Activated naive CD4-positive, alpha-beta T cell treated with anti-CD3 and anti-CD28 coated beads for 36 hours (primary cell): ENCODE data around the gene KDM4B. TPM values are rescaled to one million over a fixed set of nuclear protein-coding genes. Genes with fewer than 3 reads are reported as not detected.
"Not testable (repeated sequence)": the region's sequence is repeated elsewhere in the genome, so short reads cannot be mapped to it uniquely, and the experiment has no call there.

ENCODE experiments used
- CTCF ChIA-PET: fragments of 350-600 bp; sonication (Branson Sonifier 250); formaldehyde crosslinking; loops from one replicate; lab custom pipeline; 2021; ENCODE audit warnings: antibody characterized with exemption; lab: Charles Lee
- DNase-seq: peaks from one replicate; pipeline ENCODE4 v3.0.0-alpha.2; 2020
- H3K27ac Mint-ChIP-seq: one replicate; pipeline ENCODE4 v1.8.0; 2021; ENCODE audit warnings: mild to moderate bottlenecking, mixed read lengths
- H3K27me3 Mint-ChIP-seq: one replicate; pipeline ENCODE4 v1.8.0; 2021; ENCODE audit warnings: low read depth, mixed read lengths
- H3K36me3 Mint-ChIP-seq: one replicate; pipeline ENCODE4 v1.8.0; 2021; ENCODE audit warnings: low read depth, mixed read lengths
- H3K4me1 Mint-ChIP-seq: one replicate; pipeline ENCODE4 v1.8.0; 2021; ENCODE audit warnings: low read depth, mixed read lengths
- H3K4me3 Mint-ChIP-seq: one replicate; pipeline ENCODE4 v1.8.0; 2021; ENCODE audit warnings: mild to moderate bottlenecking, moderate library complexity, mixed read lengths
- H3K9me3 Mint-ChIP-seq: one replicate; pipeline ENCODE4 v1.8.0; 2021; ENCODE audit warnings: mixed read lengths
- intact Hi-C: fragments of 100-400 bp; cut with micrococcal nuclease; formaldehyde crosslinking; loops from one replicate; pipeline ENCODE4 v1.15.1; 2023
- total RNA-seq, 2 experiments: library from RNA; stranded (reverse); gene quantifications; one replicate each; pipeline ENCODE4 v1.2.3, GENCODE V29; 2021

The KDM4B gene
- total RNA-seq, 2 experiments from 2014 or later = 10.5 to 12.7 TPM

DNA sequence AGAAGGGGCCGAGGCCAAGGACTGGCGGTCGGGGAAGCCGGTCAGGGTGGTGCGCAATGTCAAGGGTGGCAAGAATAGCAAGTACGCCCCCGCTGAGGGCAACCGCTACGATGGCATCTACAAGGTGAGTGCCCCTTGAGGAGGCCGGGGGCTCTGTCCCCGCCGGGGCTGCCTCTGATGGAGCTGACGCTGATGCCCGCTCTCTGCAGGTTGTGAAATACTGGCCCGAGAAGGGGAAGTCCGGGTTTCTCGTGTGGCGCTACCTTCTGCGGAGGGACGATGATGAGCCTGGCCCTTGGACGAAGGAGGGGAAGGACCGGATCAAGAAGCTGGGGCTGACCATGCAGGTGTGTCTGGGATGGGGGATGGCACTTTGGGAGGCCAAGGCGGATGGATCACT is 18.3 kb upstream of the KDM4B start:
- DNase-seq, H3K4me3 Mint-ChIP-seq, H3K4me1 Mint-ChIP-seq, H3K27me3 Mint-ChIP-seq, intact Hi-C loops, H3K9me3 Mint-ChIP-seq: not testable (repeated sequence)
- peaks cover 71% of the 10 kb centered on the region for H3K36me3 Mint-ChIP-seq
- CTCF ChIA-PET = interaction anchor here (0.7 kb wide), 1 partner anchor 13 kb away, joined by 5 read pairs; no protein-coding TSS in a partner anchor
- H3K27ac Mint-ChIP-seq = peak overlapping the region; percentile 36

DNA sequence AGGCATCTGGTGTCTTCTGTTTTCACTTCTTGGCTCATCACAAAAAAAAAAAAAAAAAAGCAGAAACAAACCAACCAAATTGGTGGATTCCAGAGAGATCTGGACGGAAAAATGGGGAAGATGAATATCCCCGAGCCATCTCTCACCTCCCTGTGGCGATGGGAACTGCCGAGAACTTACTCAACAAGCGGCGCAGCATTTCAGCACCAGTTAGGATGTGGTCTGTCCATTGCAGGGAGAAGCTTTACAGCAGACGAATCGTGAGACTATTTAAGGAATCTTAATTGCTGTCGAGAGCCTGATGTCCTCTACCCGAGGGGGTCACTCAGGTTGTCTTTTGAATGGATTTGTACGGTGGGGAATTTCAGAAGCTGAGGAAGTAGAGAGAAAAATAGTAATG is 17.3 kb upstream of the KDM4B start:
- CTCF ChIA-PET = no interaction called here
- Mint-ChIP-seq H3K4me1 (no peaks in the 10 kb centered on the region), H3K36me3 (peaks cover 68% of the 10 kb centered on the region), H3K27ac (no peak overlapping the region), H3K9me3 (no peaks in the 10 kb centered on the region), H3K27me3 (no peaks in the 10 kb centered on the region), H3K4me3 (no peak overlapping the region)
- DNase-seq = no peak
- intact Hi-C loops = no loop called here

DNA sequence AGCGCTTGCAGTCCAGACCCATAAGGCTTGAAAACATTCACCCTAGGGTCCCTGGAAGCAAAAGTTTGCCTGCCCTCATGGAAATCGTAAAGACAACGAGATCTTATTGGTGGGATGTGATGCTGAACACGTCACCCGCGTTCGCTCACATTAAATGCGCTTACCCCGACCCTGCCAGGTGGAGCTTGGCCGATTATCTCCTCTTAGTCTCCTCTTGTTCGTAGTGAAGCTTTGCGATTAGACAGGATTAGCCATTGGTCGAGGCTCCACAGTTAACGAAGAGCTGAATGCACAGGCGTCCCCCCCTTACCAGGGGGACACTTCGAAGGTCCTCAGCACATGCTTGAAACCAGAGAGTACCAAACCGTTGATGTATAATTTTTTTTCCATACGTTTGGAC is 16.0 kb upstream of the KDM4B start:
- DNase-seq = no peak
- no peak overlapping the region for H3K27ac Mint-ChIP-seq
- CTCF ChIA-PET = no interaction called here
- peaks cover 66% of the 10 kb centered on the region for H3K36me3 Mint-ChIP-seq
- H3K9me3 Mint-ChIP-seq = no peaks in the 10 kb centered on the region
- no peaks in the 10 kb centered on the region for H3K4me1 Mint-ChIP-seq
- H3K4me3 Mint-ChIP-seq = no peak overlapping the region
- intact Hi-C loops = no loop called here
- no peaks in the 10 kb centered on the region for H3K27me3 Mint-ChIP-seq

DNA sequence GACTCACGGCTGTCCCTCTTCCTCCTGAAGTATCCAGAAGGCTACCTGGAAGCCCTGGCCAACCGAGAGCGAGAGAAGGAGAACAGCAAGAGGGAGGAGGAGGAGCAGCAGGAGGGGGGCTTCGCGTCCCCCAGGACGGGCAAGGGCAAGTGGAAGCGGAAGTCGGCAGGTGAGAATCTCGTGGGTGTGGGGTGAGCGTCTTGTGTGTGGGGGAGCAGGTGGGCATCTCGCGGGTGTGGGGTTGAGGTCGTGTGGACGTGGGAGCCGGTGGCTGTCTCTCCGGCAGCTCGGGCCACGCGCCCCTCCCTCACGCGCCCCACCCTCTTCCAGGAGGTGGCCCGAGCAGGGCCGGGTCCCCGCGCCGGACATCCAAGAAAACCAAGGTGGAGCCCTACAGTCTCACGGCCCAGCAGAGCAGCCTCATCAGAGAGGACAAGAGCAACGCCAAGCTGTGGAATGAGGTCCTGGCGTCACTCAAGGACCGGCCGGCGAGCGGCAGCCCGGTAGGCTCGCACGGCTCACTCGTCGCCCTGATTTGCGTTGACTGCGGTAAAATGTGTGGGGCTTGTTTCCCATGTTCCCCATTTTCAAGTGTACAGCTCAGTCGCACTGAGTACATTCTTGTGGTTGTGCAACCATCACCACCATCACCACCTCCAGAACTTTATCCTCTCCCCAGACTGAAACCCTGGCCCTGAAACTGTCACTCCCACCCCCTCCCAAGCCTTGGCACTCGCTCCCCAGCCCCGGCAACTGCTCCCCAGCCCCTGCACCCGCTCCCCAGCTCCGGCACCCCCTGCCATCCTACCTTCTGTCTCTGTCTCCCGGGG is 14.4 kb upstream of the KDM4B start:
- H3K4me1 Mint-ChIP-seq, H3K27me3 Mint-ChIP-seq, intact Hi-C loops, CTCF ChIA-PET, H3K9me3 Mint-ChIP-seq, H3K4me3 Mint-ChIP-seq, DNase-seq: not testable (repeated sequence)
- peak overlapping the region; percentile 50 for H3K27ac Mint-ChIP-seq
- peaks cover 63% of the 10 kb centered on the region for H3K36me3 Mint-ChIP-seq

DNA sequence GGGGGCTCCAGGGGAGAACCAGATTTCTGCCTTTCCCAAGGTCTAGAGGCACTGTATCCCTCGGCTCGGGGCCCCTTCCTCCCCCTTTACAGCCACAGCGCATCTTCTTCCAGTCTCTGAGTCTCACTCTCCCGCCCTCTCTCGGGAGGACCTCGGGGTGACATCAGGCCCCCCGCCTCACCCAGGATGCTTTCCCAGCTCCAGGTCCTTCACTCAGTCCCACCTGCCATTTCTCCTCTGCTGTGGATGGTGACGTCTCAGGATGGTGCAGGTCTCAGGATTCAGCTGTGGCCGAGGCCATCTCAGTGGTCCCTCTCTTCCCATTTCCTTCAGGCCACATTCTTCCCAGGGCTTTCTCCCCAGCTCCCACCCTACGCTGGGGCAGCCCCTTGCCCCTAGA is 13.6 kb upstream of the KDM4B start:
- H3K4me1 Mint-ChIP-seq = no peaks in the 10 kb centered on the region
- no peak overlapping the region for H3K4me3 Mint-ChIP-seq
- DNase-seq = no peak
- H3K9me3 Mint-ChIP-seq = no peaks in the 10 kb centered on the region
- intact Hi-C loops = no loop called here
- no peak overlapping the region for H3K27ac Mint-ChIP-seq
- CTCF ChIA-PET = no interaction called here
- peaks cover 69% of the 10 kb centered on the region for H3K36me3 Mint-ChIP-seq
- H3K27me3 Mint-ChIP-seq = no peaks in the 10 kb centered on the region

DNA sequence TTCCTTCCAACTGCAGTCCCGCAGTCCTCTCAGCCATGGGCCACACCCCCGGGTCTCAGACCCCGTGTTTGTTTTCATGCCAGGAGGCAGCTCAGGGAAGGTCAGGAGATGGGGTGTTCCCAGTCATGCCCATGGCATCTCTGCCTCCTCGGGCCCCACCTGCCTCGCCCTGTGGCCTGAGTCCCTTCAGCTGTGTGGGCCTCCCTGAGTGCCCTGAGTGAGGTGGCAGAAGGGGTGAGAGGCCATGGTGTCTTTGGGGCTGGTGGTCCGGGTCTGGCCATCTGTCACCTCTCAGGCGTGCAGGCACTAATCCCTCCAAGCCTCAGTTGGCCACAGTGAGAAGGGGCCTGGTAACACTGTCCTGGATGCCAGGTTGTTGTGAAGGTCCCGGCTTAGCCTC is 10.9 kb upstream of the KDM4B start:
- Mint-ChIP-seq H3K9me3 (no peaks in the 10 kb centered on the region), H3K27ac (no peak overlapping the region), H3K36me3 (peaks cover 60% of the 10 kb centered on the region), H3K4me1 (no peaks in the 10 kb centered on the region), H3K27me3 (no peaks in the 10 kb centered on the region), H3K4me3 (no peak overlapping the region)
- CTCF ChIA-PET = no interaction called here
- DNase-seq = no peak
- intact Hi-C loops = no loop called here

DNA sequence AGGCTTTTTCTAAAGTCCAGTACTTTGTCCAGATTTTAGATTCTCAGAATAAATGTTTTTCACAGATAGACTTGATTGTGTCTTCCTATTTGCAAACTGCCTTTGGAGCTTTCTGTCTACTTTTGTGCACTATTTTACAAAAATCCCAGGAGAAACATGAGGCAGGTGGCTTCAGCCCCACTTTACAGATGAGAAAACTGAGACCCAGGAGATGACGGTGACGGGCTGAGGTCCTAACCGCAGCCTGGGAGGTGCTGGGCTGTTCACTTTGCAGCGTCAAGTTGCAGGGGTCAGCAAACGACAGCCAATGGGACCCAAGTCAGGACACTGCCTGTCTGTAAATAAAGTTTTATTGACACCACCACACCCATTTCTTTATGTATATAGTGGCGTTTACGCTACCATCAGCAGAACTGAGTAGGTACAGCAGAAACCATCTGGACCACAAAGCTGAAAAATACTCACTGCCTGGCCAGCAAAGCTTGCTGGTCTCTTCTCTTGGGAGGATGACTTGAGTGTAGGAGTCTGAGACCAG is 6.8 kb upstream of the KDM4B start:
- H3K4me1 Mint-ChIP-seq = no peaks in the 10 kb centered on the region
- DNase-seq = no peak
- no peak overlapping the region for H3K27ac Mint-ChIP-seq
- H3K9me3 Mint-ChIP-seq = no peaks in the 10 kb centered on the region
- CTCF ChIA-PET = no interaction called here
- no peak overlapping the region for H3K4me3 Mint-ChIP-seq
- H3K27me3 Mint-ChIP-seq = no peaks in the 10 kb centered on the region
- H3K36me3 Mint-ChIP-seq = peaks cover 41% of the 10 kb centered on the region
- intact Hi-C loops = no loop called here

DNA sequence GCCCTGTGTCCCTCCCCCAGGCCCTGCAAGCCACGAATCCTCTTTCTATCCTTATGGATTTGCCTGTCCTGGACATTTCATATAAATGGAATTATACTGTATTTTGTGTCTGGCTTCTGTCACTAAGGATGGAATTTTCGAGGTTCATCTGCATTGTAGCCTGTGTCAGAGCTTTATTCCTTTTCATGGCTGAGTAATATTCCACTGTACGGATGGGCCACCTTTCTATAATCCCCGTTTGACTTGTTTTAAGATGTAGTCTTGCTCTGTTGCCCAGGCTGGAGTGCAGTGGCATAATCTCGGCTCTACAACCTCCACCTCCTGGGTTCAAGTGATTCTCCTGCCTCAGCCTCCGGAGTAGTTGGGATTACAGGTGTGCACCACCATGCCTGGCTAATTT is 3.9 kb upstream of the KDM4B start:
- Mint-ChIP-seq H3K27ac (no peak overlapping the region), H3K9me3 (no peaks in the 10 kb centered on the region), H3K27me3 (no peaks in the 10 kb centered on the region), H3K4me3 (no peak overlapping the region), H3K36me3 (peaks cover 29% of the 10 kb centered on the region), H3K4me1 (peaks cover 10% of the 10 kb centered on the region)
- intact Hi-C loops = no loop called here
- no peak for DNase-seq
- CTCF ChIA-PET = no interaction called here

DNA sequence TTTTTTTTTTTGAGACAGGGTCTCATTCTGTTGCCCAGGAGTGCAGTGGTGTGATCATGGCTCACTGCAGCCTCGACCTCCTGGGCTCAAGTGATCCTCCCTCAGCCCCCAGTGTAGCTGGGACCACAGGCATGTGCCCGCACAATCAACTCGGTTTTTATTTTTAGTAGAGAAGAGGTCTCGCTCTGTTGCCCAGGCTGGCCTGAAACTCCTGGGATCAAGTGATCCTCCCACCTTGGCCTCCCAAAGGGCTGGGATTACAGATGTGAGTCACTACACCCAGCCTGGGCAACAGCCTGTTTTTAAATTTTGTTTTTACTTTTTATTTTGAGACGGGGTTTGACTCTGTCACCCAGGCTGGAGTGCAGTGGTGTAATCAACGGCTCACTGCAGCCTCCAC is 2.3 kb upstream of the KDM4B start:
- peaks cover 22% of the 10 kb centered on the region for H3K4me1 Mint-ChIP-seq
- H3K4me3 Mint-ChIP-seq = no peak overlapping the region
- H3K9me3 Mint-ChIP-seq = no peaks in the 10 kb centered on the region
- H3K27ac Mint-ChIP-seq = no peak overlapping the region
- no peaks in the 10 kb centered on the region for H3K27me3 Mint-ChIP-seq
- intact Hi-C loops = no loop called here
- CTCF ChIA-PET = interaction anchor here (0.7 kb wide), 1 partner anchor 157 kb away, joined by 3 read pairs; no protein-coding TSS in a partner anchor
- no peak for DNase-seq
- peaks cover 23% of the 10 kb centered on the region for H3K36me3 Mint-ChIP-seq

DNA sequence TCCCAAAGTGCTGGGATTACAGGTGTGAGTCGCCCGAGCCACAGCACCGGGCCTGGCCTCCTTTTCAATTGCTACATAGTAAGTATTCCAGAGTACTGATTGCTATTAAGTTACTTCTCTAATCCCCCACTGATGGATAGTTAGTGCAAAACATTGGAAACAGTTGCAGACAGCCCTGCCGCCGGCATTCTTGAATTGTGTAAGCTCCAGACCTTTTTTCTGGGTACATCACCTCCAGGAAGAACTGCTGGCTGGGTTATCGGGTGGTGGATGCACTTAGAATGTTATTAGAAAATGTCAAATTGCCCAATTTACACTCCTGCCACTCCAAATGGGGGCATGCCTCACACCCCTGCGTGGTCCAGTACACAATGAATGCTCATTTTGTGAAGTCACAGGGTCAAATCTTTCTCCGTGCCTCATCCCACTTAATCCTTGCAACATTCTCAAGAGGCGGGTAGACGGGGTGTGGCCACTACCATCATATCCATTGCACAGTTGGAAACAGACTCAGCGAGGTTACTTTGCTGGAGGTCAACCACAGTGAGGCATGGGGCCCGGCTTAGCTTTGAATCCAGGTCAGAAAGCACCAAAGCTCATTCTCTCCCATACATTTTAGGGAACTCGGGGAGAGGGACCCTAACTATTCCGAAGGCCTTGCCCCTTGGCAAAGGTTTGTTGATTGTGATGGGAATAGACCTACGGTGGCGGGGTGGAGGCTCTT is 1.0 kb upstream of the KDM4B start:
- intact Hi-C loops = loop anchor here (1.0 kb wide), 3 partner anchors 56 to 712 kb away; partner anchors contain the start of genes MICOS13 and PLIN3
- Mint-ChIP-seq H3K27ac (peak overlapping the region; percentile 75), H3K4me1 (peaks cover 30% of the 10 kb centered on the region), H3K4me3 (peak overlapping the region; percentile 77), H3K36me3 (peaks cover 16% of the 10 kb centered on the region), H3K27me3 (no peaks in the 10 kb centered on the region), H3K9me3 (no peaks in the 10 kb centered on the region)
- CTCF ChIA-PET = interaction anchor here (0.6 to 1.1 kb wide), 2 partner anchors 18 to 158 kb away, joined by 3 to 5 read pairs; no protein-coding TSS in a partner anchor
- DNase-seq = no peak

DNA sequence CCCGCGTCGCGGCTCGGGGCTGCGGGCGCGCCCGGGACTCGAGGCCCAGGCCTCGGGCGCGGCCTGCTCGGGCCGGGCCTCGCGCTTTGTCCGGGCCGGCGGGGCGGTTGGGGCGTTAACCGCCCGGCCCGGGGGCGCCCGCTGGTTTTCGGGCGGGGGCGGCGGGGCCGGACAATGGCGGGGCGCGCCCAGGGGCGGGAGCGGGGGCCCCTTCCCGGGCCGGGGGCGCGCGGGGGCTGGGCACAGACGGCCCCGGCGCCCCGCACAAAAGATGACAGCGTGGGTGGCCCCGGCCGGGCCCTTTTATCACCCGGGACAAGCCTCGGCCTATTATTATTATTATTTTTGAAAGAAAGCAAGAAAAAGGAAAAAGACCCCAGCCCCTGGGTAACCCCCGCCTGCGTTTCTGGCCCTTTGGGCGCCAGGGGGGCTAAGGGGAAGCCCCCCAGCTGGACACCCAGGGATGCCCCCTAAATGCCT is 419 bp downstream of the KDM4B start:
- Mint-ChIP-seq H3K36me3 (peaks cover 5% of the 10 kb centered on the region), H3K27ac (no peak overlapping the region), H3K4me1 (peaks cover 30% of the 10 kb centered on the region), H3K4me3 (peak overlapping the region; percentile 88), H3K27me3 (no peaks in the 10 kb centered on the region), H3K9me3 (no peaks in the 10 kb centered on the region)
- no peak for DNase-seq
- intact Hi-C loops = no loop called here
- CTCF ChIA-PET = interaction anchor here (1.1 to 4.0 kb wide), 3 partner anchors 58 to 160 kb away, joined by 5 to 16 read pairs (median 6); no protein-coding TSS in a partner anchor

DNA sequence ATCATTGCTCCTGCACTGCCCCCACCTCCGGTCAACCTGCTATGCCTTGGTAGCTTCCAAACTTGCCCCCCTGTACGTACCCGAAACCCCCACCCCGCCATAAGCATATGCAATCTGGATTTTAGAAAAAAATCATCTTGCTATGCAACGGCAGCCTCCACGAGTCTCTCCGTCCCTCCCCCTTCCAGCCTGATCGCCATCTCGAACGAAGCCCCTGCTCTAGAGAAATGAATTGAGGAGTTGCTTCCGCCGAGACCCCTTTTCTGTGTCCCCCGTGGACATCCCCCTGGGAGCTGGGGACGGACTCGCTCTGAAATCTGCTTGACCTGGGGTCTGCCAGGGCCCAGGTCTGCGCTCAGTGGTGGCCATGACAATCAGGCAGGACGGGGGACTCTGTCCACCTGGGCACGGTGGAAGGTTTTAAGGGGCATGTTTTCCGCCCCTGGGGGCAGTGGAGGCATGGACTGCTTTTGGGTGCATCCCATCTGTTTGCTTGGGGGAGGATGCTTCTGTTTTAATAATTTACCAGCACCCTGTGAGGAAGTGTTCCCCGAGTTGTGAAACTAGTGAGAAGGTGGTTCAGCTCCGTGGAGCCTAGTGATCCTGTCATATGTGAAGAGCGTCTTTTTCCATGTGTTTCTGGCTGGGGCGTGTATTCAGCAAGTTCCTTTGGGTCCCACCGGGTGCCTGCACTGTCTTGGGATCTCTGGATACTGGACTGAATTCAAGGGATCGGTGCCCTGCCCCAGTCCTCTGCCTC is 1.0 kb downstream of the KDM4B start:
- Mint-ChIP-seq H3K27me3 (no peaks in the 10 kb centered on the region), H3K9me3 (no peaks in the 10 kb centered on the region), H3K36me3 (peaks cover 3% of the 10 kb centered on the region), H3K4me1 (peaks cover 32% of the 10 kb centered on the region), H3K4me3 (peak overlapping the region; percentile 88), H3K27ac (no peak overlapping the region)
- DNase-seq = peak; percentile 38
- CTCF ChIA-PET = interaction anchor here (0.8 to 4.0 kb wide), 4 partner anchors 35 to 179 kb away, joined by 3 to 16 read pairs (median 6); partner anchors contain the start of gene FEM1A
- intact Hi-C loops = no loop called here
